ENCODE results near the gene OLIG1.
A peak's percentile ranks its signal among the peaks of the same experiment; 100 is the strongest.

Gene OLIG1

DNA sequence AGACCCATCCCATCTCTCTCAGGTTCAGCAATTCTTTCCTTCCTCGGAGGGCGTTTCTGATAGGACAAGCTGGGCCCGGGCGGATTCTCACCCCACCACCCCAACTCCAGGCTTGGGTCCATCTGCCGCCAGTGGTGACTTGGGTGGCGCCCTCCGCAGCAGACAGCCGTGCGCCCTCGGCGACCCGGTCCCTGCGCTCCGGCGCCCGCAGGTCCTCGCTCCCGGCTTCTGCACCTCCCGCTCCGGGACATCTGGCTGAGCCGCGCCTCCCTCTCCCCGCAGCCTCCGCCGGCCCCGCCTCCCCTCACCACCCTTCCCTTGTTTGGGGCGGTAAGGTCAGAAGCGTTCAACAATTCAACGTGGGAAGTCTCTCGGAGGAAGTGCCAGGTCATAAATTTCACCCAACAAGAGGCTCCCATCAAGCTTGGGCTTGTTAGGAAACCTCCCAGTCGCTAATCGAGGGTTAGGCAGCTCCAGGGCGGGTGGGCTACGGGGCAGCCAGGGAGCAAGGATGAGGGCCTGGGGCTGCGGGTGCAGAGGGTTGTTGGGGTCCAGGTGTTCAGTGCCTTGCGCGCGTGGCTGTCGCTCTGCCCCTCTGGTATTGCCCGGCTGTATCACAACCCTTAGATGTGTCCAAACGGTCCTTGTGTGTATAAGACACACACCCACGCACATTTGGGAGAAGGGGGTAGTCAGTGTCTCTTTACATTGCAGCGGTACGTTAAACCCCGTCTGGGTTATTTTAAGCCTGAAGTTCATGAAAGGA, 39.8 kb downstream of the OLIG1 start:
- Histone ChIP-seq H3K9me2 (replicated peaks; ENCODE audit: low read depth, low read length) (no peaks in the 10 kb centered on the region), H3K4me3 (ENCODE audit: low read length, poor library complexity, severe bottlenecking) (peak overlapping the region; percentile 47), H3K79me2 (ENCODE audit: insufficient read depth, low read length) (no peaks in the 10 kb centered on the region), H3K4me1 (ENCODE audit: insufficient read depth, low read length, poor library complexity, severe bottlenecking) (no peaks in the 10 kb centered on the region), H2AFZ (ENCODE audit: low read length) (peak overlapping the region; percentile 63; the same call in 1 of the 2 replicates), H3F3A (ENCODE audit: low read depth) (no peaks in the 10 kb centered on the region), H4K20me1 (ENCODE audit: insufficient read depth, low read length, poor library complexity, severe bottlenecking) (no peaks in the 10 kb centered on the region), H3K9me3 (ENCODE audit: insufficient read depth, low read depth, low read length) (no peaks in the 10 kb centered on the region), H3K4me2 (ENCODE audit: low read depth, low read length, poor library complexity, severe bottlenecking) (peak overlapping the region; percentile 63), H3K27me3 (ENCODE audit: insufficient read depth, low read length, poor library complexity, severe bottlenecking) (no peaks in the 10 kb centered on the region), H3K36me3 (ENCODE audit: insufficient read depth, low read length) (no peaks in the 10 kb centered on the region), H3K9ac (ENCODE audit: low read depth, low read length, poor library complexity, severe bottlenecking) (no peak overlapping the region)
- TF ChIP-seq CTCF (conservative IDR thresholded peaks at IDR 0.05; ENCODE audit: low read length) (no peak), EZH2phosphoT487 (IDR thresholded peaks at IDR 0.05; ENCODE audit: borderline replicate concordance) (no peak)

GRCh38 chr21:33110340-33110715, 40.4 kb downstream of the OLIG1 start:
- no peaks in the 10 kb centered on the region for H3F3A ChIP-seq (ENCODE audit: low read depth)
- H4K20me1 ChIP-seq (ENCODE audit: insufficient read depth, low read length, poor library complexity, severe bottlenecking), result no peaks in the 10 kb centered on the region
- no peak overlapping the region for H3K4me2 ChIP-seq (ENCODE audit: low read depth, low read length, poor library complexity, severe bottlenecking)
- H3K27me3 ChIP-seq (ENCODE audit: insufficient read depth, low read length, poor library complexity, severe bottlenecking), result no peaks in the 10 kb centered on the region
- H3K4me3 ChIP-seq (ENCODE audit: low read length, poor library complexity, severe bottlenecking), result no peak overlapping the region
- no peaks in the 10 kb centered on the region for H3K9me3 ChIP-seq (ENCODE audit: insufficient read depth, low read depth, low read length)
- H3K9me2 ChIP-seq (replicated peaks; ENCODE audit: low read depth, low read length), result no peaks in the 10 kb centered on the region
- no peaks in the 10 kb centered on the region for H3K79me2 ChIP-seq (ENCODE audit: insufficient read depth, low read length)
- H3K4me1 ChIP-seq (ENCODE audit: insufficient read depth, low read length, poor library complexity, severe bottlenecking), result no peaks in the 10 kb centered on the region
- TF ChIP-seq EZH2phosphoT487 (IDR thresholded peaks at IDR 0.05; ENCODE audit: borderline replicate concordance) (no peak), CTCF (conservative IDR thresholded peaks at IDR 0.05; ENCODE audit: low read length) (no peak)
- no peaks in the 10 kb centered on the region for H3K36me3 ChIP-seq (ENCODE audit: insufficient read depth, low read length)
- H3K9ac ChIP-seq (ENCODE audit: low read depth, low read length, poor library complexity, severe bottlenecking), result no peak overlapping the region
- no peak overlapping the region for H2AFZ ChIP-seq (ENCODE audit: low read length)

- no peak for TF ChIP-seq EZH2phosphoT487 (IDR thresholded peaks at IDR 0.05; ENCODE audit: borderline replicate concordance)
- no peak for TF ChIP-seq CTCF (conservative IDR thresholded peaks at IDR 0.05; ENCODE audit: low read length)
- H3K79me2 ChIP-seq (ENCODE audit: insufficient read depth, low read length), result no peaks in the 10 kb centered on the region
Observed at GRCh38 chr21:33111577-33111976, 41.6 kb downstream of the OLIG1 start.

More at GRCh38 chr21:33111577-33111976, 41.6 kb downstream of the OLIG1 start:
- no peaks in the 10 kb centered on the region for H3K9me2 ChIP-seq (replicated peaks; ENCODE audit: low read depth, low read length)
- H3K4me3 ChIP-seq (ENCODE audit: low read length, poor library complexity, severe bottlenecking), result no peak overlapping the region
- no peaks in the 10 kb centered on the region for H3K27me3 ChIP-seq (ENCODE audit: insufficient read depth, low read length, poor library complexity, severe bottlenecking)
- no peak overlapping the region for H2AFZ ChIP-seq (ENCODE audit: low read length)
- no peaks in the 10 kb centered on the region for H3K36me3 ChIP-seq (ENCODE audit: insufficient read depth, low read length)
- H3K4me2 ChIP-seq (ENCODE audit: low read depth, low read length, poor library complexity, severe bottlenecking), result no peak overlapping the region
- H3K4me1 ChIP-seq (ENCODE audit: insufficient read depth, low read length, poor library complexity, severe bottlenecking), result peaks cover 7% of the 10 kb centered on the region
- H3K9ac ChIP-seq (ENCODE audit: low read depth, low read length, poor library complexity, severe bottlenecking), result no peak overlapping the region
- no peaks in the 10 kb centered on the region for H3K9me3 ChIP-seq (ENCODE audit: insufficient read depth, low read depth, low read length)
- H3F3A ChIP-seq (ENCODE audit: low read depth), result no peaks in the 10 kb centered on the region
- no peaks in the 10 kb centered on the region for H4K20me1 ChIP-seq (ENCODE audit: insufficient read depth, low read length, poor library complexity, severe bottlenecking)

Measured in Loucy (cell line).